Nephron progenitor cell (in vitro differentiated cells): ENCODE results near the gene CDH18.

Experiments used
- DNase-seq: peaks from one replicate; pipeline ENCODE4 v3.0.0; 2021
- H3K27ac Mint-ChIP-seq: 2 replicates; pipeline ENCODE4 v1.8.0; 2021; ENCODE audit warnings: mild to moderate bottlenecking, moderate library complexity, mixed read lengths
- H3K27me3 Mint-ChIP-seq: 2 replicates; pipeline ENCODE4 v1.8.0; 2021; ENCODE audit warnings: mild to moderate bottlenecking, low read depth, mixed read lengths; ENCODE audit not compliant: poor library complexity
- H3K36me3 Mint-ChIP-seq: 2 replicates; pipeline ENCODE4 v1.8.0; 2021; ENCODE audit warnings: low read depth, mixed read lengths
- H3K4me1 Mint-ChIP-seq: 2 replicates; pipeline ENCODE4 v1.8.0; 2021; ENCODE audit warnings: mixed read lengths
- H3K4me3 Mint-ChIP-seq: 2 replicates; pipeline ENCODE4 v1.8.0; 2021; ENCODE audit warnings: mild to moderate bottlenecking, moderate library complexity, mixed read lengths
- H3K9me3 Mint-ChIP-seq: 2 replicates; pipeline ENCODE4 v1.8.0; 2021; ENCODE audit warnings: mild to moderate bottlenecking, moderate library complexity, mixed read lengths
- TF ChIP-seq, protein P1 (sequence below): fragments of 200-600 bp; sonication (generic); IDR thresholded peaks from 2 replicates; pipeline ENCODE4 v1.5.0; 2021; ENCODE audit warnings: antibody characterized with exemption

The CDH18 gene

DNA sequence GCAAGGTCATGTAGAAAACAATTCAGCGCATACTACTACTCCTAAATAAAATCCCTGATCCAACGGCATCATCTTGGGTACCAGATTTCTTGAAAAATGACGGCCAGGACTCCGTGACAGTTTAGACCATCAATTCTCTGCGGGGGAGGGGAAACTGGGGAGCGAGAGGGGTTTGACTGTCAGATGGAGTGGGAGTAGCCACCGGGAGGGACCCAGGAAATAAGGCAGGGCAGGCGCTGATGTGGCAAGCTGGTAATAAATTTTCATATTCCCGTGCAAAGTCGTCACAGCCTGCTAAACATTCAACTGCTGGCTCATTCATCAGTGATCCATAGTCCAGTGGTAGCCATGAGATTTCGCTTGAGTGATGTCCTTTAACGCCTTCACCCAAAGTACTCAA is 457 bp upstream of the CDH18 start:
- Mint-ChIP-seq H3K27me3 (peaks cover 69% of the 10 kb centered on the region), H3K9me3 (no peaks in the 10 kb centered on the region), H3K36me3 (no peaks in the 10 kb centered on the region), H3K27ac (no peak overlapping the region), H3K4me3 (peak overlapping the region; percentile 84), H3K4me1 (peaks cover 20% of the 10 kb centered on the region)
- peak; percentile 41 for DNase-seq
- TF ChIP-seq, protein P1, sequence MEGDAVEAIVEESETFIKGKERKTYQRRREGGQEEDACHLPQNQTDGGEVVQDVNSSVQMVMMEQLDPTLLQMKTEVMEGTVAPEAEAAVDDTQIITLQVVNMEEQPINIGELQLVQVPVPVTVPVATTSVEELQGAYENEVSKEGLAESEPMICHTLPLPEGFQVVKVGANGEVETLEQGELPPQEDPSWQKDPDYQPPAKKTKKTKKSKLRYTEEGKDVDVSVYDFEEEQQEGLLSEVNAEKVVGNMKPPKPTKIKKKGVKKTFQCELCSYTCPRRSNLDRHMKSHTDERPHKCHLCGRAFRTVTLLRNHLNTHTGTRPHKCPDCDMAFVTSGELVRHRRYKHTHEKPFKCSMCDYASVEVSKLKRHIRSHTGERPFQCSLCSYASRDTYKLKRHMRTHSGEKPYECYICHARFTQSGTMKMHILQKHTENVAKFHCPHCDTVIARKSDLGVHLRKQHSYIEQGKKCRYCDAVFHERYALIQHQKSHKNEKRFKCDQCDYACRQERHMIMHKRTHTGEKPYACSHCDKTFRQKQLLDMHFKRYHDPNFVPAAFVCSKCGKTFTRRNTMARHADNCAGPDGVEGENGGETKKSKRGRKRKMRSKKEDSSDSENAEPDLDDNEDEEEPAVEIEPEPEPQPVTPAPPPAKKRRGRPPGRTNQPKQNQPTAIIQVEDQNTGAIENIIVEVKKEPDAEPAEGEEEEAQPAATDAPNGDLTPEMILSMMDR = no peak

DNA sequence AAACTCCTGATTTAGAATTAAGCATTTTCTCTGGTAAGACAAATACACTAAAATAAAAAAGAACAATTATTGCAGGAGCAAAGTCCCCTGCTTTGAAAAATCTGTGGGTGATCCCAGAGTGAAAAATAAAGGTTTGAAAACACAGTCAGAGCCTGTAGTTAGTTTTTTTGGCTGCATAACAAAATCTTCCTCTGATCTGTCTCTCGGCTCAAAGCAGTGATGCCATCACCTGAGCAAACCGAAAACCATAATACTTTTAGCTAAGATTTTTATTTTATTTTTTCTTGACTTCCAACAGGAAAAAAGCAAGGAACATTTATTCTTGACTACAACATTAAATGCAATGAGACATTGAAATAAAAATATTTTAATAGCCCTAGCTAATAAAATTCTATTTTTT is 1.2 kb downstream of the CDH18 start:
- Mint-ChIP-seq H3K27ac (no peak overlapping the region), H3K9me3 (no peaks in the 10 kb centered on the region), H3K36me3 (no peaks in the 10 kb centered on the region), H3K27me3 (peaks cover 65% of the 10 kb centered on the region), H3K4me1 (peaks cover 20% of the 10 kb centered on the region), H3K4me3 (peak overlapping the region; percentile 84)
- TF ChIP-seq, protein P1 = no peak
- no peak for DNase-seq

DNA sequence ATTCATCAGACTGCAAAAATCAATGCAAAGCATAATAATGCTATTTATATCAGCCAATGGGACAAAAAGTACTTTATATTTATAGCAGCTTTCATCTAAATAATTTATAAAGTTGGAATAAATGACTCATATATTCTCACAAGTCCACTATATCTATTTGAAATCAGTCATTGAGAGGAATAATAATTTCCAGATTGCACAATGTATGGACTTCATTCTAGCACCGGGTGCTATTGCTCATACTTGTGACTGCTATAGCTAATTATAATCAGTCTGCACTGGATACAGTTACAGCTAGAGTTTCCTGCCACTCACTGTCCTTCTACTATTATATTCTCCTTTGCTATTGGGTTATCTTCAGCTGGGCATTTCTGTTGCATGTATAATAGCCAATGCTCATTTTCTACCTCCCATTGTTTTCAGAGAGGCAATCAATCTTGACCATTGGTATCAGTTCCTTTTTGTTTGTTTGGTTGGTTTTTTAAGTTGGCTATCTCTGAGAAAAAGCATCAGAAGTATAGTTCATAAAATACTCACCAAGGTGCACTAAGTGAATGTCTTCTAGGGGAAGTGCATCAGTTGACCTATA is 1.9 kb downstream of the CDH18 start:
- peaks cover 20% of the 10 kb centered on the region for H3K4me1 Mint-ChIP-seq
- DNase-seq = no peak
- H3K36me3 Mint-ChIP-seq = no peaks in the 10 kb centered on the region
- no peak overlapping the region for H3K27ac Mint-ChIP-seq
- peaks cover 62% of the 10 kb centered on the region for H3K27me3 Mint-ChIP-seq
- no peaks in the 10 kb centered on the region for H3K9me3 Mint-ChIP-seq
- no peak overlapping the region for H3K4me3 Mint-ChIP-seq
- TF ChIP-seq, protein P1 = no peak

DNA sequence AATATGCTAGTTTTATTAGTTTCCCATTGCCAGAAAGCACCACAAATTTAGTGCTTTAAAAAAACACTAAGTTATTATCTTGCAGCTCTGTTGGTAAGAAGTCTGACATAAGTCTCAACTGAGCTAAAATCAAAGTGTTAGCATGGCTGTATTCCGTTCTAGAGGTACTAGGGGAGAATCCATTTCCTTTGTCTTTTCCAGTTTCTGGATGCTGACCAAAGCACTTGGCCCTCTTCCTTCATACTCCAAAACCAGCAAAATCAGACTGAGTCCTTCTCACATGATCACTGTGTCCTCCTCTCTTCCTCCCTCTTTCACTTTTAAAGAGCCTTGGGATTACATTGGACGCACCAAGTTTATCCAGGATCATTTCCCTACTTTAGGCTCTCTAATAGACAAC is 9.5 kb downstream of the CDH18 start:
- TF ChIP-seq, protein P1 = no peak
- H3K4me1 Mint-ChIP-seq = no peaks in the 10 kb centered on the region
- H3K36me3 Mint-ChIP-seq = no peaks in the 10 kb centered on the region
- H3K9me3 Mint-ChIP-seq = no peaks in the 10 kb centered on the region
- H3K27me3 Mint-ChIP-seq = no peaks in the 10 kb centered on the region
- H3K27ac Mint-ChIP-seq = no peak overlapping the region
- no peak for DNase-seq
- H3K4me3 Mint-ChIP-seq = no peak overlapping the region

DNA sequence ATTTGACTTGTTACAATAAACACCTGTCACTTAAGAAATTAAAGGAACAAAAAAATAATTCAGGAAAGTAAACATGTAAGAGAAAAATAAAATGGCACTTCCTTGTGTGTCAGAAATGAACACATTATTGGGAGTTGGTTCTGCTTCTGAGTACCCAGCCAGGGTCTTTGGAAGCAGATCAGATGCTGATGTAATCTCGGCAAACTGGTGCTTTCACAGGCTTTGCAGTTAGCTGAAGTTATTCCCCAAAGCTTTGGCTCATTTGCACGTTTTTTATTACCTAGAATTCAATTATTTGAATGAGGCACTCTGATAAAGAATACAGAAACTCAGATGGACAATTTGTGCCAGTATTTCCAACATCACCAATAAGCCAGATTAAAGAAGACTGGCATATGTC is 10.9 kb downstream of the CDH18 start:
- H3K27ac Mint-ChIP-seq = no peak overlapping the region
- TF ChIP-seq, protein P1 = no peak

DNA sequence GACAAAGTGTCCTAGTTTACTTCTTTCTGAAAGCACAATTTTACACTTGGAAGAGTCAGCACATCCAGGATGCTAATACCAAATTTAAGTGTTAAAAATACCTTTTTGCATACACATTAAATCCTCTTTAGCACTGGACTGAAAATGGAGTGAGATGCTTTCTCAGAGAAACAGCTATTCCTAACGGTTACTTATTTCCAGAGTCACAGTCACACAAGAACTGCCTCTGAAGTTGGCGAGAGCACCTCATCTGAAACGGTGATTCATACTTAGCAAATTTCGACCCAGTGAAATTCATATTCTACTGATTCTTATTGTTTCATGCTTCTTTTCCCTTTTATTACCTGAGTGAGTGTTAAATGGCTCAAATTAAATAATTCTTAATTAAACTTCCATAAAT is 12.2 kb downstream of the CDH18 start:
- TF ChIP-seq, protein P1 = no peak
- Mint-ChIP-seq H3K4me3 (no peak overlapping the region), H3K36me3 (no peaks in the 10 kb centered on the region), H3K27ac (no peak overlapping the region), H3K27me3 (no peaks in the 10 kb centered on the region), H3K9me3 (no peaks in the 10 kb centered on the region), H3K4me1 (no peaks in the 10 kb centered on the region)
- DNase-seq = no peak

More for the DNA sequence above, 10.9 kb downstream of the CDH18 start:
- Mint-ChIP-seq H3K36me3 (no peaks in the 10 kb centered on the region), H3K27me3 (no peaks in the 10 kb centered on the region), H3K4me1 (no peaks in the 10 kb centered on the region), H3K4me3 (no peak overlapping the region), H3K9me3 (no peaks in the 10 kb centered on the region)
- DNase-seq = no peak
